Measurements from ENCODE around the gene ASH1L. TPM values are rescaled to one million over a fixed set of nuclear protein-coding genes. Genes with fewer than 3 reads are reported as not detected.
"Not testable (repeated sequence)": the region's sequence is repeated elsewhere in the genome, so short reads cannot be mapped to it uniquely, and the experiment has no call there.

The ASH1L gene
- 65.3 TPM for total RNA-seq
- long read RNA-seq, partial matches to known transcripts, result 24 of 119 reads
- long read RNA-seq, other reads (novel, unspliced or antisense), result 95 of 119 reads

- DNase-seq (ENCODE audit: low spot score), result peak; percentile 97
These were observed at the start of gene ASH1L for GRCh38 chr1:155562581-155563376. ASH1L (minus strand) TSS chr1:155562803; CDS start chr1:155521519, 41,284 bp downstream.

GRCh38 chr1:155610257-155610647, 47.6 kb upstream of the ASH1L start:
- DNase-seq (ENCODE audit: low spot score), result not testable (repeated sequence)

GRCh38 chr1:155609515-155610256, 47.1 kb upstream of the ASH1L start, which contains the start of gene MSTO1:
MSTO1 (plus strand) TSS chr1:155610218; CDS start chr1:155610249, 31 bp downstream.
- peak; percentile 96 for DNase-seq (ENCODE audit: low spot score)

GRCh38 chr1:155608888-155609225, 46.3 kb upstream of the ASH1L start:
- DNase-seq (ENCODE audit: low spot score), result no peak

GRCh38 chr1:155607708-155608107, 45.1 kb upstream of the ASH1L start:
- DNase-seq (ENCODE audit: low spot score), result peak; percentile 55

- not testable (repeated sequence) for DNase-seq (ENCODE audit: low spot score)
These were observed 37.4 kb upstream of the ASH1L start for GRCh38 chr1:155599828-155600572.

- no peak for DNase-seq (ENCODE audit: low spot score)
These were observed 36.3 kb upstream of the ASH1L start for GRCh38 chr1:155598842-155599331.

- DNase-seq (ENCODE audit: low spot score), result no peak
These were observed 34.3 kb upstream of the ASH1L start for GRCh38 chr1:155596864-155597263.

GRCh38 chr1:155595877-155596474, 33.4 kb upstream of the ASH1L start:
- DNase-seq (ENCODE audit: low spot score), result not testable (repeated sequence)

- DNase-seq (ENCODE audit: low spot score), result no peak
These were observed 29.2 kb upstream of the ASH1L start for GRCh38 chr1:155591770-155592169.

GRCh38 chr1:155590516-155591247, 28.1 kb upstream of the ASH1L start:
- not testable (repeated sequence) for DNase-seq (ENCODE audit: low spot score)

GRCh38 chr1:155589282-155589681, 26.7 kb upstream of the ASH1L start:
- not testable (repeated sequence) for DNase-seq (ENCODE audit: low spot score)

GRCh38 chr1:155583846-155584245, 21.2 kb upstream of the ASH1L start:
- peak; percentile 53 for DNase-seq (ENCODE audit: low spot score)

- DNase-seq (ENCODE audit: low spot score), result not testable (repeated sequence)
These were observed 13.0 kb upstream of the ASH1L start for GRCh38 chr1:155575608-155576007.

GRCh38 chr1:155574077-155574476, 11.5 kb upstream of the ASH1L start:
- DNase-seq (ENCODE audit: low spot score), result no peak

- no peak for DNase-seq (ENCODE audit: low spot score)
These were observed 8.0 kb upstream of the ASH1L start for GRCh38 chr1:155570593-155570990.

GRCh38 chr1:155569988-155570592, 7.5 kb upstream of the ASH1L start:
- DNase-seq (ENCODE audit: low spot score), result no peak

- DNase-seq (ENCODE audit: low spot score), result not testable (repeated sequence)
These were observed 897 bp upstream of the ASH1L start for GRCh38 chr1:155563377-155564022.

Data from mesenteric fat pad (tissue), 1 donor.